AG04450 (cell line): ENCODE data around the gene SF3B2. TPM values are rescaled to one million over a fixed set of nuclear protein-coding genes. Genes with fewer than 3 reads are reported as not detected.

ENCODE experiments used
- CTCF ChIA-PET: fragments of 300-600, 350-600 bp; formaldehyde crosslinking; extraction: SDS; loops from one replicate; lab custom pipeline; 2022; ENCODE audit warnings: antibody characterized with exemption, inconsistent platforms; lab: Charles Lee
- POLR2A ChIA-PET: fragments of 350-600 bp; formaldehyde crosslinking; extraction: SDS; loops from one replicate; lab custom pipeline; 2021; ENCODE audit warnings: antibody characterized with exemption, inconsistent platforms; lab: Yijun Ruan, JAX
- DNase-seq: peaks from one replicate; pipeline ENCODE4 v3.0.0-alpha.2; 2011; ENCODE audit warnings: low read depth, low spot score
- H3K27ac ChIP-seq: one replicate; pipeline ENCODE4 v1.5.1; 2012; ENCODE audit warnings: low read depth, low read length, control low read depth
- H3K27me3 ChIP-seq: one replicate; pipeline ENCODE4 v1.6.0; 2012; ENCODE audit warnings: low read length; ENCODE audit not compliant: control insufficient read depth, insufficient read depth
- H3K4me3 ChIP-seq: 2 replicates; pipeline ENCODE4 v1.5.1; 2011; ENCODE audit warnings: mild to moderate bottlenecking, low read depth, low read length, control low read depth
- H3K9me3 ChIP-seq: 2 replicates; pipeline ENCODE4 v1.5.1; 2012; ENCODE audit warnings: low read length; ENCODE audit not compliant: control insufficient read depth, insufficient read depth
- CTCF ChIP-seq: IDR thresholded peaks from 2 replicates; pipeline ENCODE4 v1.5.1; 2011; ENCODE audit warnings: low read depth, low read length, control low read depth, inconsistent platforms
- polyA plus RNA-seq: library from polyadenylated mRNA; depleted of rRNA; stranded (reverse); fragments of >200 nt; gene quantifications from 2 replicates; pipeline ENCODE4 v1.2.3, GENCODE V29; 2011

SF3B2 gene
- polyA plus RNA-seq, 1 experiment: 88.2 TPM

DNA sequence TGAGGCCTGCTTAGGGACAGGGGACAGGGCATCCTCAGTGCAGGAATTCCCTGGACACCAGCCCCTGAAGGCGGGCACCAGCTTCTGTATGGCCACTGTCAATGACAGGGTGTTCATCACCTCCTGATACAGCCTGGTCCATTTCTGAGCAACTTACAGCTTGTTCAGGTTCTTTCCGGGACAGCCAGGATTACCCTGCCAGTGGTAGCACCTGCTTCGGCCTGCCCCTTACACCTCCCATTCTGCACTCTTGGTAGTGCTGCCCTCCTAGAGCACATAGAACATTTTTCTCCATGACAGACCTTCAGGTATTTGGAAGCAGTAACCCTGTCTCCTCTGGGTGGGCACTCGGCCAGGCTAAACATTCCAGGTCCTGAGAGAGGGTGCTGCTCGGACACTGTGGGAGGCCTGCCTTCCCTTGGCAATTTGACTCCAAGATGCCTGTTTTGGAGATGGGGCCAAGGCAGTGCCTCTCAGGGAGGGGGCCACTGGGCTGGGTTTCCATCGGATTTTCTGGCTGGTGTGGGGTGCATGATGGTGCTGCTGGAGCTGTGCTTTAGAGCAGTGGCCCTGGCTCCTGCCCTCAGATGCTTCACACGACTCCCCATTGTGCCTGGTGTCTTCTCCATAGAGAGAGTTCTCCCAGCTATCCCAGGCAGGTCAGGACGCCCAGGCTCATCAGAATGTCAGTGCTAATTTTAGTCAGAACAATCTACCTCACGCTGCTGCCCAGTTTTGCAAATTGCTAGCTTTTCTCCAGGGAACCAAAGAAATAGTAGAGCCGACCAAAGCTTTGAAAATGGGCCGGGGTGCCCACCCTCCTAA is 4.4 kb upstream of the SF3B2 start:
- no peak overlapping the region for H3K27ac ChIP-seq
- POLR2A ChIA-PET: no interaction called here
- no peak overlapping the region for H3K4me3 ChIP-seq
- no peak for TF ChIP-seq CTCF
- no peak for DNase-seq
- H3K27me3 ChIP-seq: peaks cover 9% of the 10 kb centered on the region
- CTCF ChIA-PET: interaction anchor here (0.6 to 5.6 kb wide), 4 partner anchors 20 to 160 kb away, joined by 4 to 48 read pairs (median 7); partner anchors contain the start of gene FIBP
- peaks cover 12% of the 10 kb centered on the region for H3K9me3 ChIP-seq

- POLR2A ChIA-PET: no interaction called here
- no peak for TF ChIP-seq CTCF
- CTCF ChIA-PET: interaction anchor here (0.6 to 7.0 kb wide), 3 partner anchors 19 to 161 kb away, joined by 7 to 35 read pairs (median 7); partner anchors contain the start of gene FIBP
- DNase-seq: no peak
- no peak within 1 kb of the TSS for H3K27ac ChIP-seq
- peak within 1 kb of the TSS; percentile 35 for H3K4me3 ChIP-seq
- peaks cover 9% of the 10 kb centered on the region for H3K27me3 ChIP-seq
- peaks cover 4% of the 10 kb centered on the region; the same call in 1 of the 2 replicates for H3K9me3 ChIP-seq
Measured at GRCh38 chr11:66048547-66049323, 3.4 kb upstream of the SF3B2 start, which contains the start of gene GAL3ST3. TSS of gene GAL3ST3 (minus strand) at chr11:66049161. CDS start at chr11:66045415, 3,746 bp downstream.

DNA sequence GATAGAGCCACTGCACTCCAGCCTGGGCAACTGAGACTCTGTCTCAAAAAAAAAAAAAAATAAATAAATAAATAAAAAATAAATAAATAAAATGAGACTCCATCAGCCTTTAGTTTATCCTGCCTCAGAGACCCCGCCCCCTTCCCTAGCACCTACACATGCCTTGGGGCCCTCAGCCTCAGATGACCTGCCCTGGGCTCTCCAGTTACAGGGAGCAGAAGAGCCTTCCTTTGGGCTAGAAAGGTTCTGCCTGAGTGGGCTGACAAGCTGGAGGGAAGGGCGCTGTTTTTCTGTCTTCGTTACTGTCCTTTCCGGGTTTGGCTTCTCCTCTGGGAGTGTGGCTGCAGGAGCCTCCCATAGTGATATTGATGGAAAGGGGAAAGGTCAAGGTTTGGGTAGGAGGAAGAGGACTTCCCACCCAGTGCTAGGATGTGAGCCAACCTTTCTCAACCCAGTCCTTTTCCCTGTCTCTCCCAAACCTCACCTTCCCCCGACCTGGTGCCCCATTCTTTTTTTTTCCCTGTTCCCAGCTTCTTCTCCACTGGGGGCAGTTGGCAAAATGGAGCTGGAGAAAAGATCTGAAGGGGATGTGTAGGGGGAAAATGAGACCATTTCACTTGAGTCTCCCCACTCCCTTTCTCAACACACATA is 1.5 kb upstream of the SF3B2 start:
- H3K27me3 ChIP-seq: peaks cover 4% of the 10 kb centered on the region
- no peak overlapping the region for H3K4me3 ChIP-seq
- CTCF ChIA-PET: interaction anchor here (1.2 to 7.0 kb wide), 3 partner anchors 17 to 162 kb away, joined by 3 to 103 read pairs (median 35); no protein-coding TSS in a partner anchor
- no peak for DNase-seq
- no peak for TF ChIP-seq CTCF
- no peaks in the 10 kb centered on the region; the same call in 1 of the 2 replicates for H3K9me3 ChIP-seq
- no peak overlapping the region for H3K27ac ChIP-seq
- POLR2A ChIA-PET: interaction anchor here (0.6 to 2.6 kb wide), 4 partner anchors 16 to 523 kb away, joined by 4 to 12 read pairs (median 8); partner anchors contain the start of gene PACS1

DNA sequence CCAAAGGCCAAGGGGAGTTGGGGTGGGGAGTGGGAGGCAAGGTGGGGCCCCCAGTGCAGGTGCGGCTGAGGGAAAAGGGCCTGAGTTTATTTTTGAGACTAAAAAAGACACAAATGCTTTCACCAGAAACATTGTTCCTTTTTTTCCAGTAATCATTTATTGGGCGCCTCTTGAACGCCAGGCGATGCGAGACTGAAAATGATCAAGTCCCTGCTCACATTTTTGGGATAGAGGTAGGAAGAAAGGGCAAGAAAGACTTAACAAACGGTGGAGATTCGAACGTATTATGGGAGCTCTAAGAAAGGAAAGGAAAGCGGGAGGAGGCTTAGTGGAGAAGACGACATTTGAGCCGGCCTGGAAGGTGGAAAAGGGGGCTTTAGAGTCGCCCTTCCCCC is 796 bp upstream of the SF3B2 start:
- Histone ChIP-seq H3K9me3 (no peaks in the 10 kb centered on the region; the same call in 1 of the 2 replicates), H3K4me3 (peak overlapping the region; percentile 87), H3K27ac (peak overlapping the region; percentile 83), H3K27me3 (peaks cover 4% of the 10 kb centered on the region)
- CTCF ChIA-PET: interaction anchor here (1.2 to 7.0 kb wide), 3 partner anchors 16 to 162 kb away, joined by 3 to 103 read pairs (median 35); no protein-coding TSS in a partner anchor
- no peak for TF ChIP-seq CTCF
- POLR2A ChIA-PET: interaction anchor here (0.6 to 2.6 kb wide), 5 partner anchors 16 to 632 kb away, joined by 3 to 12 read pairs (median 5); partner anchors contain the start of gene PACS1
- DNase-seq: no peak
